RWPE1 (cell line): ENCODE measurements around the gene MRGPRG.

Experiments
- CTCF ChIA-PET: fragments of 350-600 bp; sonication (Branson Sonifier 250); formaldehyde crosslinking; extraction: SDS; loops from one replicate; lab custom pipeline; 2021; lab: Yijun Ruan, JAX
- POLR2A ChIA-PET: fragments of 400-600 bp; formaldehyde crosslinking; extraction: SDS; loops from one replicate; lab custom pipeline; 2020; ENCODE audit warnings: antibody characterized with exemption; ENCODE audit not compliant: low non-redundant PET; lab: Yijun Ruan, JAX
- DNase-seq: peaks from one replicate; pipeline ENCODE4 v3.0.0; 2012; ENCODE audit warnings: low spot score
- H3K27ac ChIP-seq: fragments of 450-650 bp; 2 replicates; pipeline ENCODE4 v1.5.1; 2017
- CTCF ChIP-seq: fragments of 450-650 bp; conservative IDR thresholded peaks from 2 replicates; pipeline ENCODE4 v1.5.1; 2017; ENCODE audit warnings: low read depth, mild to moderate bottlenecking

MRGPRG gene

GRCh38 chr11:3234846-3235245, 16.2 kb upstream of the MRGPRG start:
- ChIA-PET POLR2A (no interaction called here), CTCF (no interaction called here)
- H3K27ac ChIP-seq: no peak overlapping the region
- TF ChIP-seq CTCF: no peak
- DNase-seq: no peak

- DNase-seq: no peak
- ChIA-PET POLR2A (no interaction called here), CTCF (no interaction called here)
- no peak overlapping the region for H3K27ac ChIP-seq
- TF ChIP-seq CTCF: no peak
Measured at GRCh38 chr11:3232956-3233355, 14.3 kb upstream of the MRGPRG start.

- DNase-seq: no peak
- no peak for TF ChIP-seq CTCF
- POLR2A ChIA-PET: no interaction called here
- H3K27ac ChIP-seq: no peak within 1 kb of the TSS
- CTCF ChIA-PET: no interaction called here
Measured at GRCh38 chr11:3231851-3232744, 13.5 kb upstream of the MRGPRG start, which contains the start of gene MRGPRE. Gene MRGPRE (minus strand): TSS chr11:3232417. CDS start chr11:3228799, 3,618 bp downstream.

- DNase-seq: no peak
- ChIA-PET POLR2A (interaction anchor here (0.6 kb wide), 1 partner anchor 148 kb away, joined by 8 read pairs; the partner anchor contains the start of gene ZNF195), CTCF (interaction anchor here (0.6 kb wide), 1 partner anchor 140 kb away, joined by 3 read pairs; no protein-coding TSS in a partner anchor)
- TF ChIP-seq CTCF: no peak
- H3K27ac ChIP-seq: no peak overlapping the region
Measured at GRCh38 chr11:3231550-3231850, 12.9 kb upstream of the MRGPRG start.

- no peak for DNase-seq
- TF ChIP-seq CTCF: no peak
- H3K27ac ChIP-seq: no peak overlapping the region
- POLR2A ChIA-PET: interaction anchor here (0.6 kb wide), 1 partner anchor 148 kb away, joined by 8 read pairs; the partner anchor contains the start of gene ZNF195
- CTCF ChIA-PET: interaction anchor here (0.6 kb wide), 1 partner anchor 139 kb away, joined by 3 read pairs; no protein-coding TSS in a partner anchor
Measured at GRCh38 chr11:3230636-3231549, 12.3 kb upstream of the MRGPRG start.
